ENCODE data around the gene TMEM81. TPM values are rescaled to one million over a fixed set of nuclear protein-coding genes. Genes with fewer than 3 reads are reported as not detected.

TMEM81 gene
- total and polyA plus RNA-seq, 4 donors: 0.78 to 2.8 (median 0.89) TPM

- no peak for DNase-seq (ENCODE audit: low spot score)
- Histone ChIP-seq H3K4me1 (ENCODE audit: control insufficient read depth in 4 of 4, insufficient read depth in 4 of 4, low read length in 3 of 4) (peaks cover 0 to 3% (median 0%) of the 10 kb centered on the region in 4 donors), H3K27ac (ENCODE audit: low read depth in 1 of 2, low read length in 2 of 2) (no peak overlapping the region), H3K27me3 (ENCODE audit: control insufficient read depth in 4 of 4, insufficient read depth in 4 of 4, low read length in 3 of 4) (no peaks in the 10 kb centered on the region), H3K9me3 (ENCODE audit: control insufficient read depth in 4 of 4, low read length in 3 of 4) (no peaks in the 10 kb centered on the region), H3K9ac (ENCODE audit: low read depth in 1 of 2, low read length in 2 of 2) (no peak overlapping the region), H3K4me3 (ENCODE audit: low read depth in 1 of 3, low read length in 3 of 3) (no peak overlapping the region), H3K36me3 (ENCODE audit: control insufficient read depth in 4 of 4, insufficient read depth in 3 of 4, low read depth in 1 of 4, low read length in 3 of 4) (no peaks in the 10 kb centered on the region)
- 91% methylated on average over 11 of the region's 11 CpGs for WGBS
- TF ChIP-seq FOXA2 (IDR thresholded peaks at IDR 0.05) (no peak), HNF4G (IDR thresholded peaks at IDR 0.05) (no peak), HNF4A (conservative IDR thresholded peaks at IDR 0.05) (no peak), FOXA1 (IDR thresholded peaks at IDR 0.05) (no peak), SP1 (IDR thresholded peaks at IDR 0.05) (no peak), RAD21 (IDR thresholded peaks at IDR 0.05) (no peak), GABPA (IDR thresholded peaks at IDR 0.05 in 1 of 2, conservative IDR thresholded peaks at IDR 0.05 in 1 of 2) (no peak), NR2F2 (IDR thresholded peaks at IDR 0.05) (no peak), EGR1 (IDR thresholded peaks at IDR 0.05; ENCODE audit: low read depth in 2 of 2) (no peak), YY1 (IDR thresholded peaks at IDR 0.05) (no peak), JUND (IDR thresholded peaks at IDR 0.05) (no peak), TAF1 (conservative IDR thresholded peaks at IDR 0.05) (no peak)
- TF ChIP-seq, protein P1, sequence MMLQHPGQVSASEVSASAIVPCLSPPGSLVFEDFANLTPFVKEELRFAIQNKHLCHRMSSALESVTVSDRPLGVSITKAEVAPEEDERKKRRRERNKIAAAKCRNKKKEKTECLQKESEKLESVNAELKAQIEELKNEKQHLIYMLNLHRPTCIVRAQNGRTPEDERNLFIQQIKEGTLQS (IDR thresholded peaks at IDR 0.05): no peak
- TF ChIP-seq, protein P2, sequence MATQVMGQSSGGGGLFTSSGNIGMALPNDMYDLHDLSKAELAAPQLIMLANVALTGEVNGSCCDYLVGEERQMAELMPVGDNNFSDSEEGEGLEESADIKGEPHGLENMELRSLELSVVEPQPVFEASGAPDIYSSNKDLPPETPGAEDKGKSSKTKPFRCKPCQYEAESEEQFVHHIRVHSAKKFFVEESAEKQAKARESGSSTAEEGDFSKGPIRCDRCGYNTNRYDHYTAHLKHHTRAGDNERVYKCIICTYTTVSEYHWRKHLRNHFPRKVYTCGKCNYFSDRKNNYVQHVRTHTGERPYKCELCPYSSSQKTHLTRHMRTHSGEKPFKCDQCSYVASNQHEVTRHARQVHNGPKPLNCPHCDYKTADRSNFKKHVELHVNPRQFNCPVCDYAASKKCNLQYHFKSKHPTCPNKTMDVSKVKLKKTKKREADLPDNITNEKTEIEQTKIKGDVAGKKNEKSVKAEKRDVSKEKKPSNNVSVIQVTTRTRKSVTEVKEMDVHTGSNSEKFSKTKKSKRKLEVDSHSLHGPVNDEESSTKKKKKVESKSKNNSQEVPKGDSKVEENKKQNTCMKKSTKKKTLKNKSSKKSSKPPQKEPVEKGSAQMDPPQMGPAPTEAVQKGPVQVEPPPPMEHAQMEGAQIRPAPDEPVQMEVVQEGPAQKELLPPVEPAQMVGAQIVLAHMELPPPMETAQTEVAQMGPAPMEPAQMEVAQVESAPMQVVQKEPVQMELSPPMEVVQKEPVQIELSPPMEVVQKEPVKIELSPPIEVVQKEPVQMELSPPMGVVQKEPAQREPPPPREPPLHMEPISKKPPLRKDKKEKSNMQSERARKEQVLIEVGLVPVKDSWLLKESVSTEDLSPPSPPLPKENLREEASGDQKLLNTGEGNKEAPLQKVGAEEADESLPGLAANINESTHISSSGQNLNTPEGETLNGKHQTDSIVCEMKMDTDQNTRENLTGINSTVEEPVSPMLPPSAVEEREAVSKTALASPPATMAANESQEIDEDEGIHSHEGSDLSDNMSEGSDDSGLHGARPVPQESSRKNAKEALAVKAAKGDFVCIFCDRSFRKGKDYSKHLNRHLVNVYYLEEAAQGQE (IDR thresholded peaks at IDR 0.05): no peak
- TF ChIP-seq, protein P3, sequence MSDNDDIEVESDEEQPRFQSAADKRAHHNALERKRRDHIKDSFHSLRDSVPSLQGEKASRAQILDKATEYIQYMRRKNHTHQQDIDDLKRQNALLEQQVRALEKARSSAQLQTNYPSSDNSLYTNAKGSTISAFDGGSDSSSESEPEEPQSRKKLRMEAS (IDR thresholded peaks at IDR 0.05): no peak
- TF ChIP-seq, protein P4, sequence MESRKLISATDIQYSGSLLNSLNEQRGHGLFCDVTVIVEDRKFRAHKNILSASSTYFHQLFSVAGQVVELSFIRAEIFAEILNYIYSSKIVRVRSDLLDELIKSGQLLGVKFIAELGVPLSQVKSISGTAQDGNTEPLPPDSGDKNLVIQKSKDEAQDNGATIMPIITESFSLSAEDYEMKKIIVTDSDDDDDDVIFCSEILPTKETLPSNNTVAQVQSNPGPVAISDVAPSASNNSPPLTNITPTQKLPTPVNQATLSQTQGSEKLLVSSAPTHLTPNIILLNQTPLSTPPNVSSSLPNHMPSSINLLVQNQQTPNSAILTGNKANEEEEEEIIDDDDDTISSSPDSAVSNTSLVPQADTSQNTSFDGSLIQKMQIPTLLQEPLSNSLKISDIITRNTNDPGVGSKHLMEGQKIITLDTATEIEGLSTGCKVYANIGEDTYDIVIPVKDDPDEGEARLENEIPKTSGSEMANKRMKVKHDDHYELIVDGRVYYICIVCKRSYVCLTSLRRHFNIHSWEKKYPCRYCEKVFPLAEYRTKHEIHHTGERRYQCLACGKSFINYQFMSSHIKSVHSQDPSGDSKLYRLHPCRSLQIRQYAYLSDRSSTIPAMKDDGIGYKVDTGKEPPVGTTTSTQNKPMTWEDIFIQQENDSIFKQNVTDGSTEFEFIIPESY (IDR thresholded peaks at IDR 0.05): no peak
- TF ChIP-seq, protein P5, sequence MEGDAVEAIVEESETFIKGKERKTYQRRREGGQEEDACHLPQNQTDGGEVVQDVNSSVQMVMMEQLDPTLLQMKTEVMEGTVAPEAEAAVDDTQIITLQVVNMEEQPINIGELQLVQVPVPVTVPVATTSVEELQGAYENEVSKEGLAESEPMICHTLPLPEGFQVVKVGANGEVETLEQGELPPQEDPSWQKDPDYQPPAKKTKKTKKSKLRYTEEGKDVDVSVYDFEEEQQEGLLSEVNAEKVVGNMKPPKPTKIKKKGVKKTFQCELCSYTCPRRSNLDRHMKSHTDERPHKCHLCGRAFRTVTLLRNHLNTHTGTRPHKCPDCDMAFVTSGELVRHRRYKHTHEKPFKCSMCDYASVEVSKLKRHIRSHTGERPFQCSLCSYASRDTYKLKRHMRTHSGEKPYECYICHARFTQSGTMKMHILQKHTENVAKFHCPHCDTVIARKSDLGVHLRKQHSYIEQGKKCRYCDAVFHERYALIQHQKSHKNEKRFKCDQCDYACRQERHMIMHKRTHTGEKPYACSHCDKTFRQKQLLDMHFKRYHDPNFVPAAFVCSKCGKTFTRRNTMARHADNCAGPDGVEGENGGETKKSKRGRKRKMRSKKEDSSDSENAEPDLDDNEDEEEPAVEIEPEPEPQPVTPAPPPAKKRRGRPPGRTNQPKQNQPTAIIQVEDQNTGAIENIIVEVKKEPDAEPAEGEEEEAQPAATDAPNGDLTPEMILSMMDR (IDR thresholded peaks at IDR 0.05; ENCODE audit: low read depth, low read length, missing input control): no peak
Observed at GRCh38 chr1:205064301-205064700, 20.0 kb downstream of the TMEM81 start.
